ES-I3 (cell line): ENCODE measurements around the gene PACS1.

ENCODE experiments used
- H3K36me3 ChIP-seq: 2 replicates; pipeline ENCODE4 v1.6.1; 2013; ENCODE audit warnings: mild to moderate bottlenecking, low read length, control low read depth, moderate library complexity; ENCODE audit not compliant: insufficient read depth
- H3K4me1 ChIP-seq: 2 replicates; pipeline ENCODE4 v1.6.1; 2013; ENCODE audit warnings: mild to moderate bottlenecking, control low read depth, low read length; ENCODE audit not compliant: insufficient read depth
- H3K9ac ChIP-seq: 2 replicates; pipeline ENCODE4 v1.6.1; 2013; ENCODE audit warnings: low read depth, mild to moderate bottlenecking, low read length, moderate library complexity
- H3K9me3 ChIP-seq: 2 replicates; pipeline ENCODE4 v1.6.1; 2013; ENCODE audit warnings: mild to moderate bottlenecking, low read length, moderate library complexity; ENCODE audit not compliant: control insufficient read depth, insufficient read depth

PACS1 gene

DNA sequence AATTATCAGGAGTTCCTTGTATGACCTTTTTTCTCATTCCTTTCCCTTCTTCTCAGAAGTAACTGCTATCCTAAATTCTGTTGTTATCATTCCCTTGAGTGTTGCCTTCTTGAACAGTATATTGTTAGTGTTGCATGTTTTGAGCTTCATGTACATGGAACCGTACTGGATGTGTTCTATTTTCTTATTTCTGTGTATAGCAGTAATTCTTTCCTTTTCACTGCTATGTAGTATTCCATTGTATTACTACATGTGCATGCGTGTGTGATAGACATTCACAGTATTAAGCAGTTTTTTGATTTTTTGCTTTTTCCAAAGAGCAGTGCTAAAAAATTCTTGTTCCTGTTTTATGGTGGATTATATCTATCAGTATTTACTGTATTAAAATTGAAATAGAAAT is 108.1 kb downstream of the PACS1 start:
- no peak overlapping the region for H3K9ac ChIP-seq
- no peaks in the 10 kb centered on the region for H3K9me3 ChIP-seq
- no peaks in the 10 kb centered on the region for H3K4me1 ChIP-seq
- H3K36me3 ChIP-seq = no peaks in the 10 kb centered on the region

GRCh38 chr11:66178871-66179270 is 108.8 kb downstream of the PACS1 start:
- Histone ChIP-seq H3K9ac (no peak overlapping the region), H3K9me3 (no peaks in the 10 kb centered on the region), H3K4me1 (no peaks in the 10 kb centered on the region), H3K36me3 (no peaks in the 10 kb centered on the region)

DNA sequence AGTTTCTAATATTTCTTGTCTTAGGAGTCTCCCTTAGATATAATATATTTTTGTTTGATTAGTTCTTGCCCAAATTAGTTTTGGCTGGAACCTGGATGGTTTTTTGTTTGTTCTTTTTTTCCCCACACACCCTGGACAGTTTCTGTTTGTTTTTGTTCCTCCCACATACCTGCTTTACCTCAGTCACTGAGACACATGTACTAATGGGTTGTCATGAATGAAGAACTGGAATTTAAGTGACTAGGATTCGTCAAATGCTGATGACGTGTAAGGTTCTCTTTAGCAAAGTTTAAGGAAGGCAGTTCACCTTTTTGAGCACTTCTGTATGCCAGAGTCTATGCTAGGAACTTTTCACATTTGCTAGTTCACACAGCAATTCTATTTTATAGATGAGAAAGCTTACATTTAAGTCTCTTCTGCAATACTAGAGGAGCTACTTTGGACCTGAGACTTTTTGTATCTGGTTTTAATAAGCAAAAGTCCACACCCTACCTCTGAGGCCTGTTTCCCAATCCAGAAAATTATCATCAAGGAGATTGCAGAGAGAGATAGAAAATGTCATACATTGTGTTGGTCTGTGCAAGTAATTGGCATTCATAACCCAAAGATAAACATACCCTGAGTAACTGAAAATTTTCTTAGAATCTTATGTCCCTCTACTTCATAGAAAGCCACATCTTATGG is 111.7 kb downstream of the PACS1 start:
- Histone ChIP-seq H3K9ac (no peak overlapping the region), H3K4me1 (no peaks in the 10 kb centered on the region), H3K36me3 (no peaks in the 10 kb centered on the region), H3K9me3 (no peaks in the 10 kb centered on the region)

DNA sequence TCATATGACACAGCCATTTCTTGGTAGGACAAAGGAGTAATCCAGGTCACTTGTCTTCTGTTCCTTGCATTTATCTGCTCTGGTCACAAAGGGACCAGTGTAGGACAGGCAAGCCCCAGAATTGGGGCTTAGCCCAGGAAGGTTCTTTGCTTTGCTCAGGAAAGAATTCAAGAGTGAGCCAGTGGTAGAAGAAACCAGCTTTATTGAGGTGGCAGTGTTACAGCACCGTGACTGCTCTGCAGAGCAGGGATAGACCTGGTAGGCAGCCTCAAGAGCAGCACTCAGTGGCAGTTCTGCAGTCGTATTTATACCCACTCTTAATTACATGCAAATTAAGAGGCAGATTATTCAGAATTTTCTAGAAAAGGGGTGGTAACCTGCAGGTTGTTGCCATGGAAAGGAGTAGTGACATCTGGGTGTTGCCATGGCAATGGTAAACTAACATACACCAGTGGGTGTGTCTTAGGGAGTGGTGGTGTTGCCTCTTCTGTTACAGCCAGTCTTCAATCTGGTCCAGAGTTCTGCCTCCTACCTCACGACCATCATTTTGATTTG is 113.5 kb downstream of the PACS1 start:
- no peaks in the 10 kb centered on the region for H3K4me1 ChIP-seq
- H3K9me3 ChIP-seq = no peaks in the 10 kb centered on the region
- no peak overlapping the region for H3K9ac ChIP-seq
- H3K36me3 ChIP-seq = no peaks in the 10 kb centered on the region

DNA sequence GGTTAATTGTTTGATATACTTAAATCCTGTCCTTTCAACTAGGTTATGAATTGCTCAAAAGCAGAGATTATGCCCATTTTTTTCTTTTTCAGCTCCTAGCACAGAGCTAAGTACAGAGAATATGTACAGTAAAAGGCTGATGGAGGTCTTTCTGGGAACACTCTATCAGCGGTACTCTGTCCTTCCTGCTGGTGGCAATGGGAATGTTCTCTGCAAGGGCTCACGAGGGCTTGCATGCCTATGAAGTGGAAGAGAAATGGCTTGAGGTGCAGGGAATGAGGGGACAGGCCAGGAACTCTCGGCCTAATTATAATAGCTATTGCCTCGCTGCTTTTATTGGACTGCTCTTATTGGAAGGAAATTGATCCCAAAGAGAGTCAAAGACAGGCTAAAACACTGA is 114.7 kb downstream of the PACS1 start:
- Histone ChIP-seq H3K4me1 (no peaks in the 10 kb centered on the region), H3K36me3 (no peaks in the 10 kb centered on the region), H3K9ac (no peak overlapping the region), H3K9me3 (no peaks in the 10 kb centered on the region)

GRCh38 chr11:66186470-66186869 is 116.4 kb downstream of the PACS1 start:
- H3K9me3 ChIP-seq = no peaks in the 10 kb centered on the region
- no peak overlapping the region for H3K9ac ChIP-seq
- no peaks in the 10 kb centered on the region for H3K4me1 ChIP-seq
- no peaks in the 10 kb centered on the region for H3K36me3 ChIP-seq

DNA sequence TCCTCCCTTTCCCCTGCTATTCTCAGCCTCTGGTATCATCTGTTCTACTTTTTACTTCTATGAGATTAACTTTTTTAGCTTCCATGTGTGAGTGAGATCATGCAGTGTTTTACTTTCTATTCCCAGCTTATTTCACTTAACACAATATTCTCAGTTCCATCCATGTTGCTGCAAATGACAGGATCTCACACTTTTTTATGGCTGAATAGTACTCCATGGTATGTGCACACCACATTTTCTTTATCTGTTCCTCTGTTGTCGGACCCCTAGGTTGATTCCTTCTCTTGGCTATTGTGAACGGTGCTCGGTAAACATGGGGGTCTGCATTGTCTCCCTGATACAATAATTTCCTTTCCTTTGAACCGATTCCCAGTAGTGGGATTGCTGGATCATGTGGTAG is 117.4 kb downstream of the PACS1 start:
- H3K4me1 ChIP-seq = no peaks in the 10 kb centered on the region
- H3K36me3 ChIP-seq = no peaks in the 10 kb centered on the region
- H3K9me3 ChIP-seq = no peaks in the 10 kb centered on the region
- H3K9ac ChIP-seq = no peak overlapping the region

DNA sequence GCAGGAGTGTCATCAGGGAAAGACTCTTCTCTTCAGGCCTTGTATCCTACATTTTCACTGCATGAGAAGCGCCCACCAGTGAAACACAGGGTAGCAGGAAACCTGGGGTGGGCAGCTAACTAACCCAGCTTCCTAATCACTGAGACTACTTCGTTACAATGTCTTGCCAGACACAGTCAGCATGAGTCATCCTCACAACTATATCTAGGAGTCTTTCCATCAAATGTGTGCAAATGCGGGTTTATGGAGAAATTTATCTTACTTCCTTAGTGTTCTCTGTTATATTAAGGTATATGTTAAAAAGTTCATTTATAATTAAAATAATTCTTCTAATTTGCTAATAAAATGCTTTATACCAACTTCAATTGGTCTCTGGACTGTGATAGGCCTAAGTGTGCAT is 118.5 kb downstream of the PACS1 start:
- H3K9me3 ChIP-seq = no peaks in the 10 kb centered on the region
- H3K36me3 ChIP-seq = peaks cover 2% of the 10 kb centered on the region; the same call in 1 of the 2 replicates

DNA sequence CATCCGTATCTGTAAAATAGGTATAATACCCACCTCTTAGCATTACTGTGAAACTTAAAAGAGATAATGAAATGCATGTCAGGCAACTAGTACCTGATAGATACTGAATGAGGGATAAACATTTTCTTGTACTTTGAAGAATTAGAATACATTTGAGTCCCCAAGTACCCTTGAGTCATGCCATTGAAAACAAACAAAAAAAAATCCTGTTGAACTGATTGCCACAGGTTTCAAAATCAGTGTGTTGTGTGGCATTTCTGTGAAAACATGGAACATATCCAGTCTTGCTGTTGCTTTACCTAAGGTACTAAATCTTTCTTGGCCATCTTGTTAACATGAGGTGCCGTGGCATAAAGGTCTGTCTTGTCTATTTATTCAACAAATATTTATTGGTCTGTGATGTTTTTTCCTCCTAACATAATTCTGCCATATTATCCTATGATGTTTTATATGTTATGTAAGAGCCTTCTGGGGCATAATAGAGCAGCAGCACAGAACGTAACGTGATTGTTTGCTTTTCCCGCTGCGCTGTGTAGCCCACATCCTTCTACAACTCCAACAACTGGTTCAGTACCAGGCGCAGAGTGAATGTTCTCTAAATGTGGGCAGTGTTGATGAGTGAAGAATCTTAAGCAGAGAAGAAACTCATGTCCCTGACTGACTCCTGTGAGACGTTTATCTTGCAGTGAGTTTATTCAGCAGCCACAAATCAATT is 119.1 kb downstream of the PACS1 start:
- no peak overlapping the region for H3K9ac ChIP-seq
- peaks cover 4% of the 10 kb centered on the region; the same call in 1 of the 2 replicates for H3K36me3 ChIP-seq
- H3K4me1 ChIP-seq = no peaks in the 10 kb centered on the region
- no peaks in the 10 kb centered on the region for H3K9me3 ChIP-seq

More for the DNA sequence above, 118.5 kb downstream of the PACS1 start:
- no peaks in the 10 kb centered on the region for H3K4me1 ChIP-seq
- no peak overlapping the region for H3K9ac ChIP-seq

DNA sequence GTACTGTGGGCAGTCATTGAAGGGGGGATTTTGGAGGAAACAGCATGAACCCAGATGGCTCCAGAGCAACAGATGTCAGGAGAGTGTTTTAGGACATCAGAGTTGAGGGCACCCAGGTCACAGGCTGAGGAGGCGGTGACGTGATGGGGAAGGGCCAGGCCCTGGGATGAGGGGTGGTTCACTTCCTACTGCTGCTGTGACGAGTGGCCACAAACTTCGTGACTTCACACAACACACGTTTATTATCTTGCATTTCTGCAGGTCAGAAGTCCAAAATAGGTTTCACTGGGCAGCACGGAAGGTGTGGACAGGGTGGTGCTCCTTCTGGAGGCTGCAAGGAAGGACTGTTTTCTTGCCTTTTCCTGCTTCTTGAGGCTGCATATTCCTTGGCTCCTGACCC is 120.7 kb downstream of the PACS1 start:
- Histone ChIP-seq H3K9ac (no peak overlapping the region), H3K4me1 (no peaks in the 10 kb centered on the region), H3K36me3 (peaks cover 4% of the 10 kb centered on the region; the same call in 1 of the 2 replicates), H3K9me3 (no peaks in the 10 kb centered on the region)

- Histone ChIP-seq H3K9ac (no peak overlapping the region), H3K36me3 (peaks cover 4% of the 10 kb centered on the region; the same call in 1 of the 2 replicates), H3K4me1 (no peaks in the 10 kb centered on the region), H3K9me3 (no peaks in the 10 kb centered on the region)
Observed at GRCh38 chr11:66192181-66192863, 122.2 kb downstream of the PACS1 start.

GRCh38 chr11:66194391-66194790 is 124.3 kb downstream of the PACS1 start:
- no peak overlapping the region for H3K9ac ChIP-seq
- no peaks in the 10 kb centered on the region for H3K9me3 ChIP-seq
- H3K4me1 ChIP-seq = no peaks in the 10 kb centered on the region
- peaks cover 4% of the 10 kb centered on the region; the same call in 1 of the 2 replicates for H3K36me3 ChIP-seq

DNA sequence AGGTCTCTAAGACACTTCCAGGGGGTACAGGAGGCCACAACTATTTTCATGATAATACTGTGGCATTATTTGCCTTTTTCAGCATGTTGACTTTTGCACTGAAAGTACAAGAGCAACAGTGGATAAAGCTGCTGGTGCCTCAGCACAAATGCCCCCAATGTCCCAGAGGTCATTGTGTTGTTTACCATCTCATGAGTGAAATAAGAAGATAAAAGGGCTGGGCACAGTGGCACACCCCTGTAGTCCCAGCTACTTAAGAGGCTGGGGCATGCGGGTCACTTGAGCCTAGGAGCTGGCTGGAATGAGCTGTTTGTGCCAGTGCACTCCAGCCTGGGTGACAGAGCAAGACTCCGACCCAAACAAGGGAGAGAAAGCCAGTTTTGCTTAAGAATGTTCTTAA is 125.8 kb downstream of the PACS1 start:
- Histone ChIP-seq H3K4me1 (no peaks in the 10 kb centered on the region), H3K9ac (no peak overlapping the region), H3K36me3 (peaks cover 4% of the 10 kb centered on the region; the same call in 1 of the 2 replicates), H3K9me3 (no peaks in the 10 kb centered on the region)

GRCh38 chr11:66203847-66204246 is 133.8 kb downstream of the PACS1 start:
- Histone ChIP-seq H3K36me3 (no peaks in the 10 kb centered on the region), H3K4me1 (no peaks in the 10 kb centered on the region), H3K9ac (no peak overlapping the region), H3K9me3 (no peaks in the 10 kb centered on the region)
